K562 (cell line): ENCODE results near the gene ANKMY1. TPM values are rescaled to one million over a fixed set of nuclear protein-coding genes. Genes with fewer than 3 reads are reported as not detected.

Source experiments
- ARID4B ChIP-seq: sonication (generic); formaldehyde crosslinking; IDR thresholded peaks from 2 replicates; pipeline ENCODE4 v1.8.0; 2022; ENCODE audit warnings: mild to moderate bottlenecking, missing genetic modification reagents
- ATF7 ChIP-seq: fragments of 450-650 bp; IDR thresholded peaks from 2 replicates; pipeline ENCODE4 v1.7.1; 2014; ENCODE audit warnings: mild to moderate bottlenecking, moderate library complexity
- CTCF ChIP-seq, 3 experiments: IDR thresholded peaks in 2 of 3; conservative IDR thresholded peaks in 1 of 3; 2 replicates each; pipeline ENCODE4 v1.5.1; 2011 to 2012; ENCODE audit warnings: low read length in 3 of 3, mild to moderate bottlenecking in 3 of 3, control low read depth in 2 of 3, improper control_type of control experiment in 1 of 3, inconsistent platforms in 1 of 3, low read depth in 1 of 3, mixed read lengths in 1 of 3, moderate library complexity in 1 of 3; ENCODE audit not compliant: insufficient read depth in 2 of 3
- FIP1L1 ChIP-seq: fragments of 200-400 bp; formaldehyde crosslinking; IDR thresholded peaks from 2 replicates; pipeline ENCODE4 v1.6.1; 2018; ENCODE audit warnings: mild to moderate bottlenecking, low read depth, low read length; ENCODE audit not compliant: poor library complexity, severe bottlenecking
- FOSL1 ChIP-seq: fragments of 200-800 bp; sonication (Bioruptor generic); conservative IDR thresholded peaks from 2 replicates; pipeline ENCODE4 v1.6.1; 2016; ENCODE audit warnings: missing genetic modification characterization, missing compliant biosample characterization
- GATA2 ChIP-seq: sonication (generic); formaldehyde crosslinking; IDR thresholded peaks from 2 replicates; pipeline ENCODE4 v1.4.0; 2020; ENCODE audit warnings: mild to moderate bottlenecking, missing genetic modification reagents
- KLF13 ChIP-seq: fragments of 450-650 bp; IDR thresholded peaks from 2 replicates; pipeline ENCODE4 v1.6.1; 2016; ENCODE audit warnings: missing genetic modification characterization, low read depth, mild to moderate bottlenecking, missing compliant biosample characterization, moderate library complexity, borderline replicate concordance
- L3MBTL2 ChIP-seq: fragments of 450-650 bp; IDR thresholded peaks from 2 replicates; pipeline ENCODE4 v1.6.1; 2016; ENCODE audit warnings: mild to moderate bottlenecking, moderate library complexity
- NFIC ChIP-seq: fragments of 450-650 bp; IDR thresholded peaks from 2 replicates; pipeline ENCODE4 v1.6.1; 2017; ENCODE audit warnings: mild to moderate bottlenecking, inconsistent platforms
- PURB ChIP-seq: sonication (generic); formaldehyde crosslinking; IDR thresholded peaks from 2 replicates; pipeline ENCODE4 v1.9.0; 2021; ENCODE audit warnings: low read depth, mild to moderate bottlenecking, missing genetic modification reagents
- RCOR1 ChIP-seq, 2 experiments: IDR thresholded peaks; 2 replicates each; pipeline ENCODE4 v1.6.1; 2012; ENCODE audit warnings: low read depth in 2 of 2, low read length in 2 of 2, borderline replicate concordance in 1 of 2, improper control_type of control experiment in 1 of 2
- SIN3A ChIP-seq, 2 experiments: fragments of 150-350 bp in 1 of 2; IDR thresholded peaks; 2 replicates each; pipeline ENCODE4 v1.6.1; 2011 to 2016; ENCODE audit warnings: borderline replicate concordance in 2 of 2, low read depth in 2 of 2, low read length in 2 of 2, mild to moderate bottlenecking in 2 of 2, moderate library complexity in 2 of 2; ENCODE audit not compliant: control insufficient read depth in 1 of 2
- ZC3H4 ChIP-seq: sonication (generic); formaldehyde crosslinking; IDR thresholded peaks from 2 replicates; pipeline ENCODE4 v1.9.0; 2021; ENCODE audit warnings: missing genetic modification reagents, borderline replicate concordance
- polyA plus RNA-seq, 8 experiments: library from polyadenylated mRNA; depleted of rRNA in 4 of 8; stranded (reverse) in 5 of 8; unstranded in 3 of 8; fragments of >200 nt; fragmentation: Nextera tagmentation in 2 of 8; fragmentation: Illumina TruSeq in 1 of 8; extraction: Ambion mirVana in 2 of 8; extraction: Trizol in 1 of 8; gene quantifications; 2 replicates each; pipeline versions ENCODE4 v1.2.1 to v1.2.3, GENCODE V29; 2011 to 2014; ENCODE audit warnings: inconsistent platforms in 1 of 8, missing spikeins in 1 of 8
- total RNA-seq, 7 experiments: library from RNA; depleted of rRNA in 6 of 7; stranded (reverse); fragments of >200 nt in 6 of 7; fragmentation: Illumina TruSeq in 2 of 7; extraction: Trizol in 2 of 7; gene quantifications; 2 replicates each; pipeline versions ENCODE4 v1.2.1 to v1.2.3, GENCODE V29; 2011 to 2021; ENCODE audit warnings: low replicate concordance in 1 of 7
- TF ChIP-seq, protein P1 (sequence below): sonication (generic); formaldehyde crosslinking; IDR thresholded peaks from 2 replicates; pipeline ENCODE4 v1.8.0; 2022; ENCODE audit warnings: missing genetic modification reagents, mild to moderate bottlenecking, moderate library complexity, borderline replicate concordance

The ANKMY1 gene
- total and polyA plus RNA-seq, 9 of the 15 experiments (the other 6 are each of a cell fraction or from before 2014, with no cell fraction given) = 0.75 to 15.1 (median 11.7) TPM

DNA sequence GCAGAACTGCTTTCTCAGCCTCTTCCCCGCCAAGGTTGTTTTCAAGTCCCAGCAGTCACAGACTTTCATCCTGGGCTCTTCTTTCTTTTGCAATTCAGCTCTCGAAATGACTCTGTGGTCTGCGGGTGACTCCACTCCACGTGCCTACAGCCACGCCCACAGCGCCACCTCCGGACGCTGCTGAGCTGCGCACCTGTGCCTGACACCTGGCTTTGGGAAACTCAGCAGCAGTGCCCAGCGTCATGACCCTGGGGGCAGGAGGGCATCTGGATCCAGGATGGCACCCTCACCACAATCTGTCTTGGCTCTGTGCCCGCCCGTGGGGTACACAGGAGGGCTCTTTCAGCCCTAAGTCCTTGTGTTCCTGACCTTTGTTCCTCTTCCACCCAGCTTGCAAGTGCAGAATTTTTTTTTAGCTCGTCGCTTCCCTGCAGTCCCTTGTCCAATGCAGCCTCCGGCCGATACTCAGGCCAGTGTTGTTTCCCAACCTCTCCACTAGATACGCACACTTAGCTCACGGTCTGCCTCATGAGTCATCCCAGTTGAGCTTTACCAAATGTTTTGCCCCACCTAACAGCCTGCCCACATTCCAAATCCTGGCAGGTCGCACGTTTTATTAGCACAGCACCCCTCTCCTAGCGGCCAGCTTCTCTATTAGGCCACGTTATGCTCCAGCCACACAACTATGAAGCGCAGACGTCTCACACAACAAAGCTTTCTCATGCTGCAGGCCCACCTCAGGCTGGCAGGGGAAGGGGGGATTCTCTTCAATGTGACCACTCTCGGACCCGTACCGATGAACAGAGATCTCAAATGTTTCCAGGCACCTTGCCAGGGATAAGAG lies 22.2 kb upstream of the ANKMY1 start (continued):
- peak; percentile 63; the same call in 1 of the 2 replicates for TF ChIP-seq ARID4B (CRISPR knock-in tag)
- no peak for TF ChIP-seq PURB (CRISPR knock-in tag)
- no peak for TF ChIP-seq ATF7
- TF ChIP-seq ZC3H4 (CRISPR knock-in tag) = no peak
- no peak for TF ChIP-seq GATA2
- no peak for TF ChIP-seq RCOR1 (IDR thresholded peaks at IDR 0.05; ENCODE audit: borderline replicate concordance in 1 of 2, low read depth in 2 of 2, low read length in 2 of 2)
- TF ChIP-seq, protein P1, sequence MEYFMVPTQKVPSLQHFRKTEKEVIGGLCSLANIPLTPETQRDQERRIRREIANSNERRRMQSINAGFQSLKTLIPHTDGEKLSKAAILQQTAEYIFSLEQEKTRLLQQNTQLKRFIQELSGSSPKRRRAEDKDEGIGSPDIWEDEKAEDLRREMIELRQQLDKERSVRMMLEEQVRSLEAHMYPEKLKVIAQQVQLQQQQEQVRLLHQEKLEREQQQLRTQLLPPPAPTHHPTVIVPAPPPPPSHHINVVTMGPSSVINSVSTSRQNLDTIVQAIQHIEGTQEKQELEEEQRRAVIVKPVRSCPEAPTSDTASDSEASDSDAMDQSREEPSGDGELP (CRISPR knock-in tag) = 0 out of 2 replicates have a peak, but pooled peaks have one; percentile 17
- peak in 1 of 2 experiments; percentile 66; a peak in 1 of 4 replicates for TF ChIP-seq SIN3A (IDR thresholded peaks at IDR 0.05; ENCODE audit: borderline replicate concordance in 2 of 2, control insufficient read depth in 1 of 2, low read depth in 2 of 2, low read length in 2 of 2)
- TF ChIP-seq FIP1L1 = no peak
- TF ChIP-seq L3MBTL2 = peak; percentile 88
- peak; percentile 47; the same call in 1 of the 2 replicates for TF ChIP-seq NFIC
- TF ChIP-seq CTCF (IDR thresholded peaks at IDR 0.05 in 2 of 3, conservative IDR thresholded peaks at IDR 0.05 in 1 of 3; ENCODE audit: insufficient read depth in 2 of 3, low read depth in 1 of 3, low read length in 3 of 3) = peak; percentile 51 to 71 (median 66)
- peak; percentile 29; the same call in 1 of the 2 replicates for TF ChIP-seq KLF13
- TF ChIP-seq FOSL1 (tag) = peak; percentile 82
